CD4-positive, CD25-positive, alpha-beta regulatory T cell (primary cell): ENCODE measurements around the gene ARRB1. TPM values are rescaled to one million over a fixed set of nuclear protein-coding genes. Genes with fewer than 3 reads are reported as not detected.

Experiments
- ATAC-seq, 2 donors: fragments of 150-1000 bp; cut with Tn5 transposase; one replicate each; pipeline ENCODE4 v1.10.0; 2021; ENCODE audit warnings: low read depth in 2 of 2, moderate number of reproducible peaks in 2 of 2, moderate library complexity in 1 of 2
- DNase-seq, 3 donors: peaks; one replicate each; pipeline versions ENCODE4 v3.0.0 to v3.0.0-alpha.2; 2012 to 2022; ENCODE audit warnings: mixed read lengths in 1 of 3
- H3K27ac ChIP-seq: one replicate; pipeline ENCODE4 v1.7.0; 2013; ENCODE audit warnings: mild to moderate bottlenecking, low read length; ENCODE audit not compliant: insufficient read depth, poor library complexity, severe bottlenecking
- H3K27me3 ChIP-seq: one replicate; pipeline ENCODE4 v1.7.0; 2013; ENCODE audit warnings: low read length; ENCODE audit not compliant: control insufficient read depth, insufficient read depth
- H3K36me3 ChIP-seq: one replicate; pipeline ENCODE4 v1.7.0; 2013; ENCODE audit warnings: mild to moderate bottlenecking, low read length, moderate library complexity; ENCODE audit not compliant: control insufficient read depth, insufficient read depth
- H3K4me1 ChIP-seq: 2 replicates; pipeline ENCODE4 v1.7.0; 2013; ENCODE audit warnings: mild to moderate bottlenecking, low read length; ENCODE audit not compliant: insufficient read depth, control insufficient read depth, poor library complexity, severe bottlenecking
- H3K4me3 ChIP-seq: one replicate; pipeline ENCODE4 v1.7.0; 2013; ENCODE audit warnings: low read depth, mild to moderate bottlenecking, low read length, moderate library complexity
- H3K9me3 ChIP-seq, 2 experiments: 1 replicate in 1 of 2; 2 replicates in 1 of 2; pipeline ENCODE4 v1.7.0; 2013; ENCODE audit warnings: low read length in 2 of 2, mild to moderate bottlenecking in 1 of 2, moderate library complexity in 1 of 2; ENCODE audit not compliant: control insufficient read depth in 2 of 2
- H3K27ac Mint-ChIP-seq, 3 donors: one replicate each; pipeline ENCODE4 v1.8.0; 2020 to 2022; ENCODE audit warnings: mild to moderate bottlenecking in 3 of 3, mixed read lengths in 3 of 3, moderate library complexity in 2 of 3
- H3K27me3 Mint-ChIP-seq: one replicate; pipeline ENCODE4 v1.8.0; 2022; ENCODE audit warnings: mild to moderate bottlenecking, mixed read lengths
- H3K36me3 Mint-ChIP-seq: one replicate; pipeline ENCODE4 v1.8.0; 2020; ENCODE audit warnings: mixed read lengths
- H3K4me1 Mint-ChIP-seq, 4 donors: one replicate each; pipeline ENCODE4 v1.8.0; 2020 to 2022; ENCODE audit warnings: mixed read lengths in 4 of 4, mild to moderate bottlenecking in 1 of 4
- H3K4me3 Mint-ChIP-seq, 4 donors: one replicate each; pipeline ENCODE4 v1.8.0; 2020 to 2022; ENCODE audit warnings: mild to moderate bottlenecking in 4 of 4, mixed read lengths in 4 of 4, moderate library complexity in 3 of 4
- H3K9me3 Mint-ChIP-seq, 7 donors: one replicate each; pipeline ENCODE4 v1.8.0; 2020 to 2022; ENCODE audit warnings: mixed read lengths in 7 of 7, mild to moderate bottlenecking in 3 of 7, moderate library complexity in 2 of 7
- polyA plus RNA-seq, 4 donors: library from polyadenylated mRNA; unstranded; fragments of 300-500 nt; fragmentation: Illumina TruSeq; gene quantifications; one replicate each; pipeline ENCODE4 v1.2.3, GENCODE V29; 2021
- total RNA-seq: library from RNA; stranded (reverse); gene quantifications from one replicate; pipeline ENCODE4 v1.2.3, GENCODE V29; 2022

ARRB1 gene
- total and polyA plus RNA-seq, 5 donors from 2014 or later = 5.1 to 36.1 (median 6.5) TPM

DNA sequence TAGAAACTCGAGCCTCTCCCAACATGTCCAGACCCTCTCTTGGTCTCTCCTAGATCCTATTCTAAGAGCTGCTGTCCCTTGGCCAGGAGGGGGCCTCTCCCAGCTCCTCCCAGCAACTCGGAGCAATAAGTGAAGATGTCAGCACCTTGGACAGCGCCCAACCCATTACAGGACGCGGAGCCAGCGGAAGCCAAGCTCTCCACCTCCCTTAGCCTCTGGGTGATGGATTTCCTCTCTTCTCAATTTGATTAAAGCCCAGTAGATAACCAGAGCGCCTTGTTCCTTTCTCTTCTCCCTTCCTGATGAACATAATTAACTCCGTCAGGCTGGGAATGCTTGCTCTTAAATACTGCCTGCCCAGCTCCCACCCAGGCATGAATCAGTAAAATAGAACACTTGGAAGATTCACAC lies 137.0 kb downstream of the ARRB1 start:
- no peaks in the 10 kb centered on the region for H3K9me3 ChIP-seq
- Mint-ChIP-seq H3K27me3 (peaks cover 16% of the 10 kb centered on the region), H3K36me3 (no peaks in the 10 kb centered on the region), H3K4me1 (no peaks in the 10 kb centered on the region), H3K4me3 (no peak overlapping the region), H3K27ac (no peak overlapping the region), H3K9me3 (peaks cover 0 to 5% (median 0%) of the 10 kb centered on the region in 7 donors)
- no peak overlapping the region for H3K27ac ChIP-seq
- no peak overlapping the region for H3K4me3 ChIP-seq
- H3K36me3 ChIP-seq = no peaks in the 10 kb centered on the region
- H3K4me1 ChIP-seq = no peaks in the 10 kb centered on the region
- H3K27me3 ChIP-seq = peaks cover 8% of the 10 kb centered on the region
- peak; percentile 57 to 58 for ATAC-seq
- peak; percentile 43 to 77 (median 64) for DNase-seq

Other genes starting within 250 kb of the ARRB1 start
- gene SLCO2B1, start 200.6 kb downstream of the ARRB1 start, total RNA-seq = not detected
- not detected for gene SLCO2B1, start 200.6 kb downstream of the ARRB1 start, polyA plus RNA-seq
- 0.12 TPM for gene TPBGL, start 110.9 kb downstream of the ARRB1 start, total RNA-seq
- gene TPBGL, start 110.9 kb downstream of the ARRB1 start, polyA plus RNA-seq = under 1 TPM in 1 of 4 donors, not detected in 3; 0.11 TPM
- gene RPS3, start 47.9 kb upstream of the ARRB1 start, total RNA-seq = 3,495 TPM
- gene RPS3, start 47.9 kb upstream of the ARRB1 start, polyA plus RNA-seq = 1,000 to 10,000 TPM; 3,908 to 6,708 (median 5,568) TPM
- gene KLHL35, start 81.5 kb upstream of the ARRB1 start, total RNA-seq = 0.47 TPM
- gene KLHL35, start 81.5 kb upstream of the ARRB1 start, polyA plus RNA-seq = under 1 TPM in 3 of 4 donors, not detected in 1; 0.31 to 0.78 (median 0.49) TPM
- 170 TPM for gene GDPD5, start 174.3 kb upstream of the ARRB1 start, total RNA-seq
- gene GDPD5, start 174.3 kb upstream of the ARRB1 start, polyA plus RNA-seq = 10 to 100 TPM in 3 of 4 donors, 1 to 10 TPM in 1; 8.0 to 23.4 (median 15.9) TPM
- 3.4 TPM for gene SERPINH1, start 210.6 kb upstream of the ARRB1 start, total RNA-seq
- gene SERPINH1, start 210.6 kb upstream of the ARRB1 start, polyA plus RNA-seq = 1 to 10 TPM; 1.2 to 4.5 (median 3.3) TPM